MM.1S (cell line): ENCODE data around the gene DNM1L.

Experiments
- DNase-seq: peaks from one replicate; pipeline ENCODE4 v3.0.0-alpha.2; 2015
- H2AFZ ChIP-seq: fragments of 300-600 bp; sonication (generic); 2 replicates; pipeline ENCODE4 v1.6.0; 2016; ENCODE audit warnings: antibody characterized with exemption, low read length
- H3F3A ChIP-seq: fragments of 300-600 bp; sonication (generic); 2 replicates; pipeline ENCODE4 v1.6.1; 2016; ENCODE audit warnings: mild to moderate bottlenecking, antibody characterized with exemption, low read length, moderate library complexity, mixed read lengths; ENCODE audit not compliant: insufficient read depth
- H3K27ac ChIP-seq: fragments of 300-600 bp; sonication (generic); 2 replicates; pipeline ENCODE4 v1.5.1; 2016; ENCODE audit warnings: mild to moderate bottlenecking, low read length
- H3K27me3 ChIP-seq: fragments of 300-600 bp; sonication (generic); replicated peaks from 2 replicates; pipeline ENCODE4 v1.6.0; 2016; ENCODE audit warnings: low read length; ENCODE audit not compliant: insufficient read depth
- H3K36me3 ChIP-seq: fragments of 300-600 bp; sonication (generic); replicated peaks from 2 replicates; pipeline ENCODE4 v1.6.1; 2016; ENCODE audit warnings: mild to moderate bottlenecking, low read length, mixed read lengths; ENCODE audit not compliant: insufficient read depth
- H3K4me1 ChIP-seq: fragments of 300-600 bp; sonication (generic); 2 replicates; pipeline ENCODE4 v1.6.1; 2016; ENCODE audit warnings: low read length, mixed read lengths
- H3K4me2 ChIP-seq: fragments of 300-600 bp; sonication (generic); 2 replicates; pipeline ENCODE4 v1.6.0; 2016; ENCODE audit warnings: low read depth, low read length
- H3K4me3 ChIP-seq: fragments of 300-600 bp; sonication (generic); 2 replicates; pipeline ENCODE4 v1.5.1; 2016; ENCODE audit warnings: low read length, mixed read lengths
- H3K79me2 ChIP-seq: fragments of 300-600 bp; sonication (generic); 2 replicates; pipeline ENCODE4 v1.6.1; 2016; ENCODE audit warnings: mixed run types, low read length, mixed read lengths
- H3K9ac ChIP-seq: fragments of 300-600 bp; sonication (generic); 2 replicates; pipeline ENCODE4 v1.6.1; 2016; ENCODE audit warnings: low read length, mixed read lengths
- H3K9me2 ChIP-seq: fragments of 300-600 bp; sonication (generic); replicated peaks from 2 replicates; pipeline ENCODE4 v1.6.1; 2016; ENCODE audit warnings: mild to moderate bottlenecking, low read length, mixed read lengths; ENCODE audit not compliant: insufficient read depth
- H3K9me3 ChIP-seq: fragments of 300-600 bp; sonication (generic); replicated peaks from 2 replicates; pipeline ENCODE4 v1.6.1; 2016; ENCODE audit warnings: mild to moderate bottlenecking, low read length, mixed read lengths; ENCODE audit not compliant: insufficient read depth
- H4K20me1 ChIP-seq: fragments of 300-600 bp; sonication (generic); 2 replicates; pipeline ENCODE4 v1.6.1; 2016; ENCODE audit warnings: mild to moderate bottlenecking, low read length, moderate library complexity, mixed read lengths; ENCODE audit not compliant: insufficient read depth
- CTCF ChIP-seq: fragments of 300-600 bp; sonication (generic); IDR thresholded peaks from 2 replicates; pipeline ENCODE4 v1.5.1; 2016; ENCODE audit warnings: antibody characterized with exemption, low read length, mixed read lengths
- EZH2 ChIP-seq: fragments of 300-600 bp; sonication (generic); optimal IDR thresholded peaks from 2 replicates; pipeline ENCODE3; 2017; ENCODE audit warnings: low read depth, mild to moderate bottlenecking, antibody characterized with exemption, low read length, mixed read lengths
- EZH2phosphoT487 ChIP-seq: fragments of 300-600 bp; sonication (generic); IDR thresholded peaks from 2 replicates; pipeline ENCODE4 v1.6.1; 2018; ENCODE audit warnings: antibody characterized with exemption, low read length

The DNM1L gene

GRCh38 chr12:32768518-32768917 is 89.4 kb downstream of the DNM1L start:
- Histone ChIP-seq H4K20me1 (no peaks in the 10 kb centered on the region), H3F3A (no peaks in the 10 kb centered on the region)

GRCh38 chr12:32770141-32770540 is 91.0 kb downstream of the DNM1L start:
- Histone ChIP-seq H3K27ac (no peak overlapping the region), H3F3A (no peaks in the 10 kb centered on the region), H3K36me3 (no peaks in the 10 kb centered on the region), H4K20me1 (no peaks in the 10 kb centered on the region), H3K9ac (no peak overlapping the region), H3K27me3 (no peaks in the 10 kb centered on the region), H3K4me3 (no peak overlapping the region), H3K9me2 (no peaks in the 10 kb centered on the region), H3K9me3 (no peaks in the 10 kb centered on the region), H3K79me2 (no peaks in the 10 kb centered on the region), H3K4me1 (no peaks in the 10 kb centered on the region), H3K4me2 (no peak overlapping the region), H2AFZ (no peak overlapping the region)
- TF ChIP-seq EZH2 (no peak), EZH2phosphoT487 (no peak), CTCF (no peak)
- DNase-seq, result no peak

More at GRCh38 chr12:32768518-32768917, 89.4 kb downstream of the DNM1L start:
- Histone ChIP-seq H3K79me2 (no peaks in the 10 kb centered on the region), H3K9me2 (no peaks in the 10 kb centered on the region), H3K4me1 (no peaks in the 10 kb centered on the region), H3K4me3 (no peak overlapping the region), H3K36me3 (no peaks in the 10 kb centered on the region), H3K27ac (no peak overlapping the region), H2AFZ (no peak overlapping the region), H3K9ac (no peak overlapping the region), H3K4me2 (no peak overlapping the region), H3K9me3 (no peaks in the 10 kb centered on the region), H3K27me3 (no peaks in the 10 kb centered on the region)
- no peak for DNase-seq
- no peak for TF ChIP-seq EZH2phosphoT487
- no peak for TF ChIP-seq CTCF
- no peak for TF ChIP-seq EZH2

GRCh38 chr12:32773691-32774090 is 94.6 kb downstream of the DNM1L start:
- Histone ChIP-seq H3K36me3 (no peaks in the 10 kb centered on the region), H3K27me3 (no peaks in the 10 kb centered on the region), H3K4me3 (no peak overlapping the region), H3K4me1 (no peaks in the 10 kb centered on the region), H3K27ac (no peak overlapping the region), H3K4me2 (no peak overlapping the region), H3K9ac (no peak overlapping the region), H3F3A (no peaks in the 10 kb centered on the region), H4K20me1 (no peaks in the 10 kb centered on the region), H3K9me3 (no peaks in the 10 kb centered on the region), H3K9me2 (no peaks in the 10 kb centered on the region), H2AFZ (no peak overlapping the region), H3K79me2 (no peaks in the 10 kb centered on the region)
- TF ChIP-seq CTCF (no peak), EZH2phosphoT487 (no peak), EZH2 (no peak)
- no peak for DNase-seq
